Liver (tissue), 9 donors: ENCODE results near the gene RGL4. TPM values are rescaled to one million over a fixed set of nuclear protein-coding genes. Genes with fewer than 3 reads are reported as not detected.

ENCODE experiments used
- DNase-seq: peaks from one replicate; pipeline ENCODE4 v3.0.0-alpha.2; 2017; ENCODE audit warnings: low spot score
- H3K27ac ChIP-seq, 2 donors: one replicate each; pipeline ENCODE4 v1.7.0; 2013; ENCODE audit warnings: inconsistent platforms in 2 of 2, low read length in 2 of 2, control low read depth in 1 of 2, low read depth in 1 of 2, mild to moderate bottlenecking in 1 of 2
- H3K27me3 ChIP-seq, 4 donors: one replicate each; pipeline versions ENCODE4 v1.6.1 to v1.7.0; 2013; ENCODE audit warnings: low read length in 3 of 4, inconsistent platforms in 1 of 4, mild to moderate bottlenecking in 1 of 4, moderate library complexity in 1 of 4; ENCODE audit not compliant: control insufficient read depth in 4 of 4, insufficient read depth in 4 of 4
- H3K36me3 ChIP-seq, 4 donors: one replicate each; pipeline versions ENCODE4 v1.6.1 to v1.7.0; 2013; ENCODE audit warnings: low read length in 3 of 4, mild to moderate bottlenecking in 3 of 4, low read depth in 1 of 4, moderate library complexity in 1 of 4; ENCODE audit not compliant: control insufficient read depth in 4 of 4, insufficient read depth in 3 of 4
- H3K4me1 ChIP-seq, 4 donors: one replicate each; pipeline versions ENCODE4 v1.6.1 to v1.7.0; 2013; ENCODE audit warnings: low read length in 3 of 4, mild to moderate bottlenecking in 3 of 4, moderate library complexity in 1 of 4; ENCODE audit not compliant: control insufficient read depth in 4 of 4, insufficient read depth in 4 of 4
- H3K4me3 ChIP-seq, 3 donors: one replicate each; pipeline versions ENCODE4 v1.6.1 to v1.7.0; 2013; ENCODE audit warnings: low read length in 3 of 3, control low read depth in 1 of 3, low read depth in 1 of 3, mild to moderate bottlenecking in 1 of 3
- H3K9ac ChIP-seq, 2 donors: one replicate each; pipeline ENCODE4 v1.7.0; 2013; ENCODE audit warnings: low read length in 2 of 2, mild to moderate bottlenecking in 2 of 2, moderate library complexity in 2 of 2, control low read depth in 1 of 2, low read depth in 1 of 2
- H3K9me3 ChIP-seq, 4 donors: one replicate each; pipeline versions ENCODE4 v1.6.1 to v1.7.0; 2013; ENCODE audit warnings: low read length in 3 of 4; ENCODE audit not compliant: control insufficient read depth in 4 of 4
- CTCF ChIP-seq: fragments of 150-350 bp; IDR thresholded peaks from 2 replicates; pipeline ENCODE4 v1.5.1; 2017; ENCODE audit warnings: improper control_type of control experiment, low read depth, low read length; ENCODE audit not compliant: missing input control
- FOXA1 ChIP-seq: IDR thresholded peaks from 2 replicates; pipeline ENCODE4 v1.6.1; 2016; ENCODE audit warnings: antibody characterized with exemption
- MAX ChIP-seq: IDR thresholded peaks from 2 replicates; pipeline ENCODE4 v1.6.1; 2016; ENCODE audit warnings: antibody characterized with exemption
- NR2F2 ChIP-seq: IDR thresholded peaks from 2 replicates; pipeline ENCODE4 v1.6.1; 2016; ENCODE audit warnings: antibody characterized with exemption
- RAD21 ChIP-seq, 2 donors: IDR thresholded peaks; 2 replicates each; pipeline ENCODE4 v1.6.1; 2016; ENCODE audit warnings: antibody characterized with exemption in 2 of 2, mild to moderate bottlenecking in 2 of 2
- SP1 ChIP-seq: IDR thresholded peaks from 2 replicates; pipeline ENCODE4 v1.6.1; 2018; ENCODE audit warnings: antibody characterized with exemption, mild to moderate bottlenecking
- YY1 ChIP-seq: IDR thresholded peaks from 2 replicates; pipeline ENCODE4 v1.6.1; 2016; ENCODE audit warnings: antibody characterized with exemption, mild to moderate bottlenecking
- WGBS: extraction: QIAGEN DNeasy Blood & Tissue Kit; methylation state at CpG from one replicate; pipeline ENCODE4 v1.1.7; 2013; 5-methylcytosine and 5-hydroxymethylcytosine counted together
- polyA plus RNA-seq, 2 donors: library from polyadenylated mRNA; stranded (reverse) in 1 of 2; unstranded in 1 of 2; fragments of 200-250 nt in 1 of 2; fragments of >200 nt in 1 of 2; fragmentation: Nextera tagmentation in 1 of 2; extraction: Ambion mirVana in 1 of 2; gene quantifications; one replicate each; pipeline versions ENCODE4 v1.2.1 to v1.2.3, GENCODE V29; 2013 to 2015
- total RNA-seq, 2 donors: library from RNA; depleted of rRNA; stranded (reverse); fragments of >200 nt; gene quantifications; one replicate each; pipeline ENCODE4 v1.2.3, GENCODE V29; 2014
- donor health status: healthy.
- donor health status: healthy.
- donor health status: healthy.
- donor health status: healthy.
- donor health status: healthy.

RGL4 gene
- total and polyA plus RNA-seq, 4 donors: 0.25 to 6.2 (median 0.56) TPM

GRCh38 chr22:23695141-23695540, 4.3 kb downstream of the RGL4 start:
- H3K27ac ChIP-seq: peak overlapping the region; percentile 22 to 70
- no peaks in the 10 kb centered on the region for H3K27me3 ChIP-seq
- no peaks in the 10 kb centered on the region for H3K9me3 ChIP-seq
- WGBS: 79% methylated on average over 3 of the region's 3 CpGs
- TF ChIP-seq MAX (no peak), NR2F2 (no peak)
- no peak for DNase-seq
- H3K4me1 ChIP-seq: no peaks in the 10 kb centered on the region
- peaks cover 6 to 31% (median 15%) of the 10 kb centered on the region in 4 donors for H3K36me3 ChIP-seq
- H3K9ac ChIP-seq: no peak overlapping the region
- H3K4me3 ChIP-seq: no peak overlapping the region

- no peak for TF ChIP-seq YY1
- H3K4me1 ChIP-seq: no peaks in the 10 kb centered on the region
- no peak for DNase-seq
- H3K27ac ChIP-seq: peak overlapping the region; percentile 22 to 70
- H3K9ac ChIP-seq: no peak overlapping the region
- H3K27me3 ChIP-seq: no peaks in the 10 kb centered on the region
- no peaks in the 10 kb centered on the region for H3K9me3 ChIP-seq
- no peak overlapping the region for H3K4me3 ChIP-seq
- H3K36me3 ChIP-seq: peaks cover 6 to 37% (median 19%) of the 10 kb centered on the region in 4 donors
- 91% methylated on average over 19 of the region's 19 CpGs for WGBS
Measured at GRCh38 chr22:23695571-23696325, 4.9 kb downstream of the RGL4 start.

GRCh38 chr22:23696326-23696851, 5.6 kb downstream of the RGL4 start:
- Histone ChIP-seq H3K9ac (no peak overlapping the region), H3K9me3 (no peaks in the 10 kb centered on the region), H3K27me3 (no peaks in the 10 kb centered on the region), H3K4me3 (no peak overlapping the region), H3K4me1 (no peaks in the 10 kb centered on the region), H3K36me3 (peaks cover 6 to 39% (median 21%) of the 10 kb centered on the region in 4 donors), H3K27ac (peak overlapping the region; percentile 49 to 70)
- 88% methylated on average over 13 of the region's 13 CpGs for WGBS
- no peak for TF ChIP-seq SP1
- no peak for TF ChIP-seq MAX
- DNase-seq: no peak

- no peak overlapping the region for H3K9ac ChIP-seq
- DNase-seq: no peak
- H3K4me1 ChIP-seq: no peaks in the 10 kb centered on the region
- WGBS: 94% methylated on average over 11 of the region's 11 CpGs
- H3K9me3 ChIP-seq: no peaks in the 10 kb centered on the region
- peaks cover 6 to 44% (median 23%) of the 10 kb centered on the region in 4 donors for H3K36me3 ChIP-seq
- no peak overlapping the region for H3K4me3 ChIP-seq
- H3K27me3 ChIP-seq: no peaks in the 10 kb centered on the region
- no peak for TF ChIP-seq RAD21 (IDR thresholded peaks at IDR 0.05)
- no peak for TF ChIP-seq FOXA1
- no peak for TF ChIP-seq CTCF
- peak overlapping the region; percentile 49 to 70 for H3K27ac ChIP-seq
Measured at GRCh38 chr22:23697031-23697970, 6.5 kb downstream of the RGL4 start.
